Urothelium cell line (cell line): ENCODE results near the gene CD2BP2.
"Not testable (repeated sequence)": the region's sequence is repeated elsewhere in the genome, so short reads cannot be mapped to it uniquely, and the experiment has no call there.

ENCODE experiments used
- DNase-seq: peaks from one replicate; pipeline ENCODE4 v3.0.0; 2011; ENCODE audit warnings: low spot score, mixed read lengths
- FAIRE-seq: peaks from 2 replicates; lab custom pipeline; 2011; peaks lifted over from hg19 to GRCh38; lab: Jason Lieb, UNC

The CD2BP2 gene

DNA sequence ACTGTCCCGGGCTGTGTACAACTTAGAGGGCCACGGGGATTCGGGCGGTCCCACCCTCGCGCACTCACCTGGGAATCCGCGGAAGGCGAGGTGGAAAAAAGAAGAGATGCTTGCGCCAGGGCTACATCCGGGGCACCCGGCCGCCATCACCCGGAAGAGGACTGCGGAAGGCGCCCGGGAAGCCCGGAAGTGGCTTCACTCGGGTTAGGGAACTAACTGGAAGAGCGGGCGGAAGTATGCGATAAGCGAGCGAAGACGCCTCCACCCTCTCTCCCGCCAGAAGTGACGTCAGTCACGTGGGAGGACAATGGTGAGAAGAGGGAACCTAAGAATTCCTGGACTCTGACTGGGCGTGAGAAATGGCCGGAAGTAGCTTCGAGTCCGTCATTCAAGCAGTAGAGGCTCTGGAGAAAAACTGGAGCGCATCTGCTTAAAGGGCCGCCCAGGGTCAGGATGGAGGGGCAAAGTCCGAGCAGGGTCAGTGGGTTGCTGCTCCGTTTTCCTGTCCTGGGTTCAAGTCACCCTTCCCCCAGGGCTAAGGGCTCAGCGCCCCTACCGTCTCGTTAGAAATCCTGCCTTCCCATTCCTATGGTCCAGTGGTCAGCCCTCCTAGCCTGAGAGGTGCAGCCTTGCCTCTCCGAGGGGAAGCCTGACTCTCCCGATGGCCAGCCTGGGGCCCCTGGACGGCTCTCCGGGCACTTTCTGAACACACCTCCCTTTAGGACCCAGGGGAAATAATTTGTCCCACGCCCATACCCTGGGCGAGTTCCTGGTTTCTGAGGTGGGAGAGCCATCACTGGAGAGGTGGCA is at the start of gene CD2BP2:
Gene CD2BP2 (minus strand): TSS at position 165 of the 810 bp plus-strand sequence. CDS start 627 bp downstream, outside the sequence.
- peak; percentile 92 for DNase-seq

DNA sequence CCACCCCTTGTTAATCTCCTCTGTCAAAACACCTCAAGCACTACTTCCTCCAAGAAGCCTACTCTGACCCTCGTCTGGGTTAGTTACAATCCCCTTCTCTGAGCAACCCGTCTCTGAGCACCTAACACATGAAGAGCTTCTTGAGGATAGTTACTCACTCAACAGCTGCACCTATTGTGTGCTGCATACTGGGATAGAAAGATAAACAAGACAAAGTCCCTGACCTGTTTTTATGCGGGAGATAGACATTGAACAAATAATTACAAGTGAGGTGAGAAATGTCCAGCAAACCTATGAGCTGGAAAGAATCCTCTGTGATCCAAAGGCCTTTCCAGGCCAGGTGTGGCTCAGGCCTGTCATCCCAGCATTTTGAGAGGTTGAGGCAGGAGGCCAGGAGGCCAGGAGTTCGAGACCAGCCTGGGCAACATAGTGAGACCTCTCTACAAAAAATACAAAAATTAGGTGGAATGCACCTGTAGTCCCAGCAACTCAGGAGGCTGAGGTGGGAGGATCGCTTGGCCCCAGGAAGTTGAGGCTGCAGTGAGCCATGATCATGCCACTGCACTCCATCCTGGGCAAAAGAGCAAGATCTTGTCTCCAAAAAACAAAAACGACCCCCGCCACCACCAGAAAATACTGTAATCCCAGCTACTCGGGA is 46.8 kb upstream of the CD2BP2 start:
- DNase-seq: no peak
- FAIRE-seq: no peak

More for the DNA sequence above, at the start of gene CD2BP2:
- FAIRE-seq: no peak

GRCh38 chr16:30399435-30400186 is 44.5 kb upstream of the CD2BP2 start:
- DNase-seq: no peak
- no peak for FAIRE-seq

DNA sequence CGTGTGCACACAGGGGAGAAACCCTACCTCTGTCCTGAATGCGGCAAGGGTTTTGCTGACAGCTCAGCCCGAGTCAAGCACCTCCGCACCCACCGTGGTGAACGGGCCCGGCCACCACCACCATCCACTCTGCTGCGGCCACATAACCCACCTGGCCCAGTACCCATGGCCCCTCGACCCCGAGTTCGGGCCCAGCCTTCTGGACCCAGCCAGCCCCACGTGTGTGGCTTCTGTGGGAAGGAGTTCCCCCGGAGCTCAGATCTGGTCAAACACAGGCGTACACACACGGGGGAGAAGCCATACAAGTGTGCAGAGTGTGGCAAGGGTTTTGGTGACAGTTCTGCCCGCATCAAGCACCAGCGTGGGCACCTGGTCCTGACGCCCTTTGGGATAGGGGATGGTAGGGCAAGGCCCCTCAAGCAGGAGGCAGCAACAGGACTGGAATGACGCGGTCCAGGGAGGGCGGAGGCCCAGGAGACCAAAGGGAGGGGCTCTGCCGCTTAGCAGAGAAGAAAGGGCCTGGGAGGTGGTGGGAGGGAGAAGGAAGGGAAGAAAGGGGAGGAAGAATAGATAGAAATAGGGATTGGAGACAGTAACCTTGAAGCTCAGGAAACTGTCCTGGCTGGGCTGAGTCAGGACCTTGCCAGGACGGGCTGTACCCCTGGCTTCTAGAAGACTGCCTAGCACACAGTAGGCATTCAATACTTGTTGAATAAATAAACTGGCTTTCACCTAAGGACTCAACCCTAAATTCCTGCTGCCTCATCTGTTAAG is 43.7 kb upstream of the CD2BP2 start:
- DNase-seq: no peak
- FAIRE-seq: no peak

DNA sequence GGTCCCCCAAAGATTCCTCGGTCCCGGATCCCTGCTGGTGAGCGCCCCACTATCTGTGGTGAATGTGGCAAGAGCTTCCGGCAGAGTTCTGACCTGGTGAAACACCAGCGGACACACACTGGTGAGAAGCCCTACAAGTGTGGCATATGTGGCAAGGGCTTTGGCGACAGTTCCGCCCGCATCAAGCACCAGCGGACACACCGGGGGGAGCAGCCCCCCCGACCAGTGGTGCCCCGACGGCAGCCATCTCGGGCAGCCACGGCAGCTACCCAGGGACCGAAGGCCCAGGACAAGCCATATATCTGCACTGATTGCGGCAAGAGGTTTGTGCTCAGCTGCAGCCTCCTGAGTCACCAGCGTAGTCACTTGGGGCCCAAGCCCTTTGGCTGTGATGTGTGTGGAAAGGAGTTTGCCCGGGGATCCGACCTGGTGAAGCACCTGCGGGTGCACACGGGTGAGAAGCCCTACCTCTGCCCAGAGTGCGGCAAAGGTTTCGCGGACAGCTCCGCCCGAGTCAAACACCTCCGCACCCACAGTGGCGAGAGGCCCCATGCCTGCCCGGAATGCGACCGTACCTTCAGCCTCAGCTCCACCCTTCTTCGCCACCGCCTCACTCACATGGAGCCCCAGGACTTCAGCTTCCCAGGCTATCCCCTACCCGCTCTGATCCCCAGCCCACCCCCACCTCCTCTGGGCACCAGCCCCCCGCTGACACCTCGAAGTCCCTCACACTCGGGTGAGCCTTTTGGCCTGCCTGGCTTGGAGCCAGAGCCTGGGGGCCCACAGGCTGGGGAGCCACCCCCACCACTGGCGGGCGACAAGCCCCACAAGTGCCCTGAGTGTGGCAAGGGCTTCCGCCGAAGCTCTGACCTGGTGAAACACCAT is 42.9 kb upstream of the CD2BP2 start:
- DNase-seq (no peak), FAIRE-seq (no peak)

DNA sequence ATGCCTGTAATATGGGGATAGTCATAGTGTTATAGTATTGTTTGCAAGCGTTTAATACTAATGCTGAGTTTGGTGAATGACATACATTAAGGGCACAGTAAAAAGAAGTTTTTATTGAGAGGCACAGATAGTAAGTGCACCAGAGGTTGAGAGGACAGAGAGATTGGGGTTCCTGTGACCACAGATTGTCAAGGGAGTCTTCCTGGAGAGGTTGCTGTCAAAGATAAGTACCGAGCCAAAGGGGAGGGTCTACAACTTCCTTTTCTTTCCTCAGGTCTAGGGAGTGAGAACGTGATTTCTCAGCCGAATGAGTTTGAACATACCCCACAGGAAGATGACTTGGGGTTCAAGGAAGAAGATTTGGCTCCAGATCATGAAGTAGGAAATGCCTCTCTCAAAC is 41.9 kb upstream of the CD2BP2 start:
- FAIRE-seq: no peak
- no peak for DNase-seq

DNA sequence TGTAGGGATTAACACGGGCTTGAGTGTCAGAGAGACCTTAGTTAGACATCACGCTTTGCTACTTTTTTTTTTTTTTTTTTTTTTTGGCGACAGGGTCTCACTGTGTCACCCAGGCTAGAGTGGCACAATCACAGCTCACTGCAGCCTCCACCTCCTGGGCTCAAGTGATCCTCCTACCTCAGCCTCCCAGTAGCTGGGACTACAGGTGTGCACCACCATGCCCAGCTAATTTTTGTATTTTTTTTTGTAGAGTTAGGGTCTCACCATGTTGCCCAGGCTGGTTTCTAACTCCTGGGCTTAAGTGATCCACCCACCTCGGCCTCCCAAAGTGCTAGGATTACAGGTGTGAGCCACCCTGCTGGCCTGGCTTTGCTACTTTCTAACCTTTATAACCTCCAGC is 41.5 kb upstream of the CD2BP2 start:
- FAIRE-seq, DNase-seq: not testable (repeated sequence)

- FAIRE-seq (no peak), DNase-seq (no peak)
Measured at GRCh38 chr16:30395992-30396585, 41.0 kb upstream of the CD2BP2 start.

GRCh38 chr16:30395155-30395991 is 40.3 kb upstream of the CD2BP2 start, which contains the start of gene ZNF48:
TSS of gene ZNF48 (plus strand) at chr16:30395420. CDS start at chr16:30395795, 375 bp downstream.
- DNase-seq: peak; percentile 78
- no peak for FAIRE-seq

DNA sequence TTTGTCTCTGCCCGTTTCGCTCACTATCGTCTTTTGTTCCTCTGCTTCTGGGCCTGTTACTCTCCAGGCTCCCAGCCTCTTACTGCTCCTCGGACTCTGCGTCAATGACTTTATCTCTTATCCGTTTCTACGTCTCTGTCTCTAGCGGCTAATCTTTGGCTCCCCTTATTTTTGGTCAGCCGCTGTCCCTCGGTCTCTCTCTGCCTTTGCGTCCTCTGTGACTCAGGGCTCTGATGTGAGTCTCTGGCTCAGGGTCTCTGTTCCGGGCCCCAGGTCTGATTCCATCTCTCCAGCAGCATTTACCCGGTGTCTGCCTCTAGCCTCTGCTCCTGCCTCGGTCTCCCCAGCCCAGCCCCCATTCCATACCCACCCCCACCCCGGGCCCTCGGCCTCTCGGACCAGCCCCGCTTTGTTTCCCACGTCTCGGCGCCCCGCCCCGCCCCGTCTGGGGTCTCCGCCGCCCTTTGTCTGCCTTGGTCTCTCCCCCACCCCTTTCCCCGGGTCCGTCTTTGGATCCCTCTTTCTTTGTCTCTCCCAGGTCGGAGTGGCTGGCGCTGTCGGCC is 39.6 kb upstream of the CD2BP2 start:
- peak; percentile 21 for DNase-seq
- no peak for FAIRE-seq

- FAIRE-seq: no peak
Measured at GRCh38 chr16:30383521-30383920, 28.4 kb upstream of the CD2BP2 start.

GRCh38 chr16:30382111-30382881 is 27.2 kb upstream of the CD2BP2 start, which contains the start of gene SEPTIN1:
TSS of gene SEPTIN1 (minus strand) at chr16:30382561. CDS start at chr16:30382542, 19 bp downstream.
- FAIRE-seq: no peak
- DNase-seq: no peak

More at GRCh38 chr16:30383521-30383920, 28.4 kb upstream of the CD2BP2 start:
- no peak for DNase-seq

GRCh38 chr16:30381291-30382041 is 26.4 kb upstream of the CD2BP2 start:
- FAIRE-seq: no peak
- no peak for DNase-seq

GRCh38 chr16:30380803-30381208 is 25.7 kb upstream of the CD2BP2 start:
- no peak for FAIRE-seq
- no peak for DNase-seq

GRCh38 chr16:30380072-30380802 is 25.1 kb upstream of the CD2BP2 start:
- DNase-seq: no peak
- FAIRE-seq: no peak
